Astrocyte (in vitro differentiated cells and primary cell): Measurements from ENCODE around the gene ZNF17.

Experiments used
- CTCF ChIP-seq: IDR thresholded peaks from 2 replicates; pipeline ENCODE4 v1.5.1; 2011; ENCODE audit warnings: low read depth, mild to moderate bottlenecking, inconsistent platforms, low read length, moderate library complexity; ENCODE audit not compliant: insufficient read depth
- EZH2 ChIP-seq: IDR thresholded peaks from 2 replicates; pipeline ENCODE4 v1.6.1; 2012; ENCODE audit warnings: mild to moderate bottlenecking, low read length, inconsistent platforms; ENCODE audit not compliant: insufficient read depth

GRCh38 chr19:57452307-57452706 is 41.3 kb downstream of the ZNF17 start:
- TF ChIP-seq CTCF = no peak
- TF ChIP-seq EZH2 = no peak
